NCI-H82 treated with DMSO at 0.1 percent for 48 hours (cell line): Measurements from ENCODE around the gene RTL10.
"Not testable (repeated sequence)": the region's sequence is repeated elsewhere in the genome, so short reads cannot be mapped to it uniquely, and the experiment has no call there.

Experiments
- DNase-seq: peaks from one replicate; lab custom pipeline; 2025; ENCODE audit not compliant: unreplicated experiment; lab: John Stamatoyannopoulos, UW

Gene RTL10

GRCh38 chr22:19889951-19890350 lies 35.3 kb upstream of the RTL10 start:
- no peak for DNase-seq

DNA sequence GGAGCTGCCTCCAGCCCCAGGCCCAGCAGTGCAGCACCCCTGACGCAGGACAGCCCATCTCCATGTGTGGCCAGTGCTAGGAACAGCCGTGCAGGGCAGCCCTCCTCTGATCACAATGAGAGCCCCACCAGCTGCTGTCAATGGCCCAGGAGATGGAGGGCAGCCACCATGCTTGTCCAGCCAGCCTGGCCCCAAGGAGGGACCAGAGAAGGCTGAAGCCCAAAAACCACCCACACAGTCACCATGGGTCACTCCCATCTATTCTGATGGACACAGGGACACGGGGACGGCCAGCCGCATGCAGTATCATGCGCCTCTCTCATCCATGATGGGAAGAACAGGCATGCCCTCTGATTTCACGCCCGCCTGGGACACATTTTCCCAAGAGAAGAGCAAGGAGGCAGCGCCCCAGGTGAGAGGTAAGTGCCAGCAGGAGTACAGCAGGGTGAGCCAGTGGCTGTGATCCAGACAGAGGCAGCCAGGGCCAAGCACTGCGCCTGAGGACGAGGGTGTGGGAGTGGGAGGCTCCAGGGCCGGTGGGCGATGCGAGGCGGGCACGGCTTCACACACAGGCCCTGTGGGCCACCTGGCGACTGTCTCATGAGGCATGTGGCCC lies 33.6 kb upstream of the RTL10 start:
- no peak for DNase-seq

DNA sequence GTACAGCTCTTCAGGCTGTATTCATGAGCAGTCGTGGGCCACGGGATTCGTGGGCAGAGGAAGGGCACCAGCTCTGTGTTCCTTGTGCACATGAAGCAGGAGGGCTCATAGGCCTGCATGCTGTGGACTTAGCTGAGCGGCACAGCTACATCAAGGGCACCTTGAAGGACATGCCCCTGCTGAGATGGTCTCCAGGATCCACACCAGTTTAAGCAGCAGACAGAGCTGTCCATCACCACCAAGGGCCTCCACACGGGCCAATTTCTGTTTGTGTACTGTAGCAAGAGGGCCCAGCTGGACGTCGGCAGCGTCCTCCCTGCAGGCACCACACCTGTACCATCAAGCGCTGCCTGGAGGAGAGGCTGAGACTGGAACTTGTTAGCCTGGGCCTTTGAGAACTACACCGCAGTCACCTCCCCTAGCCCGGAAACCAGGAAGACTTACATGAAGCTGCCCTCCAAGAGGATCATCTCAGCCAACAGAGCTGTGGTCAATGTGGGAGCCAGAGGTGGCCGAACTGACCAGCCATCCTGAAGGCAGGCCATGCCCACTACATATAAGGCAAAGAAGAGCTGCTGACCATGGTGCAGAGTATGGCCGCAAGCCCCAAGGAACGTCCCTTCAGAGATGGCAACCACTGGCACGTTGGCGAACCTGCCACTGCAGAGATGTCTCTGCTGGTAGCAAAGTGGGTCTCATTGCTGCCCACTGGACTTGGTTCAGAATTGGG lies 32.7 kb upstream of the RTL10 start:
- no peak for DNase-seq

DNA sequence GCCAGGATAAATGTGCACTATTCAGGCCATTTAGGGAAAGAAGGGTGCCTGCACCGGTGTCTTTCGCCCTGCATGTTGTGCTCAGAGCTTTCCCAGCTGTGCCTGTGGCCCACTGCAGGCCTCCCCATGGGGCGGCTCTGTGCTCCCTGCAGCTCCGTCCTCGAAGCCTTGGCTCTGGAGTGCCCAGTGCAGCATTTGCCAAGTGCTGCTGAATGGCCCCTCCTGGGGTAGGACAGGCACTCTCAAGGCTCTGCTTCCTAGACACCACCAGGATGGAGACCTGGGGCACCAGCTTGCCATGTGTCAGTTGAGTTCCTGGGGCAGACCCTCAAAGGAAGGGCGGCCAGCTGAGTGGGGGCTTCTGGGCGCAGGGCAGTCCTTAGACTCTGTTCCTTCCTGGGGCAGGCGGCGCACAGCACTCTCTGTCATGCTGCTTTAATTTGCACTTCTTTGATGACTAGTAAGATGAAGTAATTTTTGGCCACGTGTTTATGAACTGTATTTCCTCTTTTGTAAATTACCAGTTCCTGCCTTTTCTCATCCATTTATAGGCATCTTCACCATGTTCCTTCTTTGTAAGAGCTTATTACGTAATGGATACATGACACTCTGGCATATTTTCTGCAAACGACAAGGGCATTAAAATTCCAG lies 32.1 kb upstream of the RTL10 start:
- DNase-seq: no peak

- DNase-seq: no peak
These were observed 31.3 kb upstream of the RTL10 start for GRCh38 chr22:19885841-19886592.

- DNase-seq: no peak
These were observed 30.5 kb upstream of the RTL10 start for GRCh38 chr22:19884954-19885751.

- no peak for DNase-seq
These were observed 29.7 kb upstream of the RTL10 start for GRCh38 chr22:19884161-19884953.

GRCh38 chr22:19883446-19883845 lies 28.8 kb upstream of the RTL10 start:
- not testable (repeated sequence) for DNase-seq

DNA sequence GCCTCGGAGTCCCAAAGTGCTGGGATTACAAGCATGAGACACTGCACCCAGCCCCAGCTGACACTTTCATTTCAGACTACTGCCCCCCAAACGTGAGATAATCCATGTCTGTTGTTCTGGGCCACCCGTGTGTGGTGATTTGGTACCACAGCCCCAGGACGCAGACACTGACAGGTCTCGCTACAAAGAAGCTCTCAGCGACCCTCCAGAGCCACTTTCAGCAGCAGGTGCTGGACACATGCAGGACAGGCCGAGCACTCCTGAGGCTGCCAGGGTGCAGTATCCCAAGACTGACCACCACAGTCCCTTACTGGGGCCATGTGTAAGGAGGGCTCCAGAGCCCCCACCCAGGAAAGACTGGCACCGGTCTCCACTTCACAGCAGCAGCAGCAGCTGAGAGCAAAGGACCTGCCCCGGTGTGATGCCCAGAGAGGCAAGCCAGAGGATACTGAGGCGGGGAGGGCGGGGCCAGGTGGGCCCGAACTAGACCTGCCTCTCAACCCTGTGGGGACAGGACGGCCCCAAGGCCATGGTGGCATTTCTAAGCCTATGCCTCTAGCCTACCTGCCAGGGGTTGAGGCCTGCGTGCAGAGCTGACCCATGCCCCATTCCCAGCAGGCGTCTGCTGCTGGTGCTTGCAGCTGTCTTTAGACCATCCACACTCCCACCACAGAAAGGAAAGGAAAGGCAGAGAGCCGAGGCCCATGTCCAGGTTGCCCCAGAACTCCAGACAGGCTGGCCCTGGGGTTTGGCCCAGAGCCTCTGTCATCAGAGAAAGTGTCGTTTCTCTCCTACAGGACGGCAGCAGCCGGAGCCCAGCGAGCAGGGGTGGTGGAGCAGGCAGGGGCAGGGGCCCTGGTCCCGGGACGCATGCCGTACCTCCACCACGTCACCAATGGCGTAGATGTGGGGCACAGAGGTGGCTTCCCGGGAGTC lies 28.0 kb upstream of the RTL10 start:
- no peak for DNase-seq

GRCh38 chr22:19880786-19881569 lies 26.3 kb upstream of the RTL10 start:
- no peak for DNase-seq

GRCh38 chr22:19879992-19880785 lies 25.5 kb upstream of the RTL10 start:
- DNase-seq: no peak

DNA sequence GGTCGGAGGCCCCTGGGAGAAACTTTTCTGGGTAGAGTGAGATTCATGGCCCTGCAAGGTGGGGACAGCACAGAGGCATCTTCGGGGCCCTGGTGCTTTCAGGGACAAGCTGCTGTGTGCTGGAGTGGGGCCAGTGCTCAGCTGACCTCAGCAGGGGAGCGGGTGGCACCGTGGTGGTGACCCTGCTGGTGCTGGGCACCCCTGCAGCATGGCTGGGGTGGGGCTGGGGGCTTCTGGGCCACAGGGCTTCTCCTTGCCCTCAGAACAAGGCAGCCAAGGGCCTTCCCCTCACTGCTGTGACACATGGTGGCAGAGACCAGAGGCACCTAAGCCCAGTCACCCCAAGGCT lies 24.9 kb upstream of the RTL10 start:
- no peak for DNase-seq

DNA sequence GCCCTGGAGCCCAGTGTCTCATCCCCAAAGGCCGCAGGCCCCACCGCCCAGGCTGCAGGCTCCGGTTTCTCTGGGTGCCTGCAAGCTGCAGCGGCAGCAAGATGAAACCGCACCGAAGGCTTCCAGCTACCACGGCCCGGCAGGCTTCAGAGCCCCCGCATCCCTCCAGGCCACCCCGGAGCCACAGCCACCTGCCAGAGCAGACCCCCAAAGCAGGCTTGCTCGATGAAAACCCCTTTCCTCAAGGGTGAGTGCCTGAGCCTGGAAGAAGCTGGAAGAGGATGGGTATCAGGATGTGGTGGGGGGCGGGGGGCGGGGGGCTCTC lies 24.5 kb upstream of the RTL10 start:
- no peak for DNase-seq

- DNase-seq: no peak
These were observed 24.0 kb upstream of the RTL10 start for GRCh38 chr22:19878461-19879245.

GRCh38 chr22:19877626-19878339 lies 23.1 kb upstream of the RTL10 start:
- no peak for DNase-seq

- DNase-seq: no peak
These were observed 22.4 kb upstream of the RTL10 start for GRCh38 chr22:19876941-19877625.
